Measurements from ENCODE around the gene RHNO1.
A peak's percentile ranks its signal among the peaks of the same experiment; 100 is the strongest.

DNA sequence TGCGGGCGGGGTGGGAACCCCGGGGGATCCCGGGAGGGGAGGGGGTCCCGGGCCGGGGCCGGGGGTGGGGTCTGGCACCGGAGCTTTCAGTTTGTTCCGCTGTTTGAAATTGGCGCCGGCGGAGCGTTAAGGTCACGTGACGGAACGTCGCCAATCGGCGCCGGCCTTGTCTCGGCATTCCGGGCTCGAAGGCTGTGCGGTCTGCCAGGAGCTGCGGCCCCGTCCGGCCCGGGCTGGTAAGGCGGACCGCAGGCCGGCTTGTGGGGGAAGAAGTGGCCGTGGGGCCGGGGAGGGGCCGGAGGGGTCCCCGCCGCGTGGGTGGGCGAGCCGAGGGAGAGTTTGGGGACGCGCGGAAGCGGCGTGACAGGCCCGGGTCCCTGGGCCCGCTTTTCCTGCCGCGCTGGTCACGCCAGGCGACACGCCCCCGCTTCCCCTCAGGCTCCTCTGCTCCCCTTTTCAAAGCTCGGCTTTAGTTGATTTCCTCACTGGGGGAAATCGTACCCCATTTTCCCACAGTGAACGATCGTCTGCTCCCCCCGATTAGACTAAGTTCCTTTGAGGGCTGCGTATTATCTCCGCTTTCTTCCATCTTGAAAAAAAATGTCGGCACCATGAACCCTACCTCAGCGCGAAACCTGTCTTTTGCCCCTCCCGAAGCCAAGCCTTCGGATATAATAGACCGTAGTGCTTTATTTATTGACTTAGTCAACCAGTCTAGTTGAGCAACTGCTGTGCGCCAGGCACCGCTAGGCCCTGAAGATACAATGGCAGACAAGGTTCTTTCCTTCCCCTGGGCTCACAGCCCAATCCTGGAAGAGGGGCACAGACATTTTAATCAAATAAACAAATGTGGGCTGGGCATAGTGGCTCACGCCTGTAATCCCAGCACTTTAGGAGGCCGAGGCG lies at the start of gene RHNO1, which contains the start of gene FOXM1:
- TF ChIP-seq, protein P1, sequence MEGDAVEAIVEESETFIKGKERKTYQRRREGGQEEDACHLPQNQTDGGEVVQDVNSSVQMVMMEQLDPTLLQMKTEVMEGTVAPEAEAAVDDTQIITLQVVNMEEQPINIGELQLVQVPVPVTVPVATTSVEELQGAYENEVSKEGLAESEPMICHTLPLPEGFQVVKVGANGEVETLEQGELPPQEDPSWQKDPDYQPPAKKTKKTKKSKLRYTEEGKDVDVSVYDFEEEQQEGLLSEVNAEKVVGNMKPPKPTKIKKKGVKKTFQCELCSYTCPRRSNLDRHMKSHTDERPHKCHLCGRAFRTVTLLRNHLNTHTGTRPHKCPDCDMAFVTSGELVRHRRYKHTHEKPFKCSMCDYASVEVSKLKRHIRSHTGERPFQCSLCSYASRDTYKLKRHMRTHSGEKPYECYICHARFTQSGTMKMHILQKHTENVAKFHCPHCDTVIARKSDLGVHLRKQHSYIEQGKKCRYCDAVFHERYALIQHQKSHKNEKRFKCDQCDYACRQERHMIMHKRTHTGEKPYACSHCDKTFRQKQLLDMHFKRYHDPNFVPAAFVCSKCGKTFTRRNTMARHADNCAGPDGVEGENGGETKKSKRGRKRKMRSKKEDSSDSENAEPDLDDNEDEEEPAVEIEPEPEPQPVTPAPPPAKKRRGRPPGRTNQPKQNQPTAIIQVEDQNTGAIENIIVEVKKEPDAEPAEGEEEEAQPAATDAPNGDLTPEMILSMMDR (IDR thresholded peaks at IDR 0.05), result peak in 6 of 12 donors; percentile 8 to 43 (median 31)
- peak in 1 of 2 donors; percentile 24 for TF ChIP-seq POLR2A (IDR thresholded peaks at IDR 0.05)
